GM10248 (cell line): Measurements from ENCODE around the gene ANKRD65.
"Not testable (repeated sequence)": the region's sequence is repeated elsewhere in the genome, so short reads cannot be mapped to it uniquely, and the experiment has no call there.

Experiments
- CTCF ChIA-PET: fragments of 300-600 bp; sonication (Branson Sonifier 250); formaldehyde crosslinking; extraction: SDS; loops from one replicate; lab custom pipeline; 2021; ENCODE audit warnings: antibody characterized with exemption; lab: Yijun Ruan, JAX
- POLR2A ChIA-PET: fragments of 350-650 bp; sonication (Branson Sonifier 250); formaldehyde crosslinking; extraction: SDS; loops from one replicate; lab custom pipeline; 2020; ENCODE audit warnings: antibody characterized with exemption; lab: Yijun Ruan, JAX
- DNase-seq: peaks from one replicate; pipeline ENCODE4 v3.0.0; 2012; ENCODE audit errors: extremely low spot score
- CTCF ChIP-seq: IDR thresholded peaks from 2 replicates; pipeline ENCODE4 v1.5.1; 2012; ENCODE audit warnings: mild to moderate bottlenecking, low read depth; ENCODE audit errors: extremely low read depth, missing control alignments, control extremely low read depth

ANKRD65 gene

GRCh38 chr1:1387098-1388077 is 33.7 kb downstream of the ANKRD65 start:
- ChIA-PET POLR2A (no interaction called here), CTCF (interaction anchor here (1.2 to 2.8 kb wide), 2 partner anchors 9 to 11 kb away, joined by 4 to 10 read pairs; partner anchors contain the start of gene CCNL2)
- no peak for DNase-seq
- TF ChIP-seq CTCF: no peak

GRCh38 chr1:1385931-1386330 is 35.1 kb downstream of the ANKRD65 start:
- TF ChIP-seq CTCF: no peak
- ChIA-PET POLR2A (interaction anchor here (0.8 kb wide), 1 partner anchor 9 kb away, joined by 3 read pairs; no protein-coding TSS in a partner anchor), CTCF (interaction anchor here (1.2 to 1.5 kb wide), 3 partner anchors 11 to 14 kb away, joined by 3 to 8 read pairs (median 4); partner anchors contain the start of genes AURKAIP1 and CCNL2)
- DNase-seq: no peak

- POLR2A ChIA-PET, DNase-seq: not testable (repeated sequence)
- CTCF ChIA-PET: interaction anchor here (1.2 to 1.5 kb wide), 4 partner anchors 10 to 14 kb away, joined by 3 to 8 read pairs (median 4); partner anchors contain the start of genes AURKAIP1 and CCNL2
These were observed 35.7 kb downstream of the ANKRD65 start for GRCh38 chr1:1385339-1385738.

- no peak for TF ChIP-seq CTCF
- no peak for DNase-seq
- CTCF ChIA-PET: no interaction called here
- POLR2A ChIA-PET: no interaction called here
These were observed 39.8 kb downstream of the ANKRD65 start for GRCh38 chr1:1381294-1381693.

- CTCF ChIA-PET: no interaction called here
- no peak for TF ChIP-seq CTCF
- POLR2A ChIA-PET: no interaction called here
- DNase-seq: no peak
These were observed 40.2 kb downstream of the ANKRD65 start for GRCh38 chr1:1380860-1381259.

GRCh38 chr1:1377540-1378205 is 43.4 kb downstream of the ANKRD65 start:
- CTCF ChIA-PET: interaction anchor here (1.1 to 1.7 kb wide), 4 partner anchors 10 to 127 kb away, joined by 4 to 7 read pairs (median 4); partner anchors contain the start of gene CCNL2
- POLR2A ChIA-PET: interaction anchor here (0.5 to 0.7 kb wide), 2 partner anchors 19 to 41 kb away, joined by 6 to 7 read pairs; no protein-coding TSS in a partner anchor
- TF ChIP-seq CTCF: no peak
- DNase-seq: no peak
